ENCODE measurements around the gene AKAP6.

DNA sequence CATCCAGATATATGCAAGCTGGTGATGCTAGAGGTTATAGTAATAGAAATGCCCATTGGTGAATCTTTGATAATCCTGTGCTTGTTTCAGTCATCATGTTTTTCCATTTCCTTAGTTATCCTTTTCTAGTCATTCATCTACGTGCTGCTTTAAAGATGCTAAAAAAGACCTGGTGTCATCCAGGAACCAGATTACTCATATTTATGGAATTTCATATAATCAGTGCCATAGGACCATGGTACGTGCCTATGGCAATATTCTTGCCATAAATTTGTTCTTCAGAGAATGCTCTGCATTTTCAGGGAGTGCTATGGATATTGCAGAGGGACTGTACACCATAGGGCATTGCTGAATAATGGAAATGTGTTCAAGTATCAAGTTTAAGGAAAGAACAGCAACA, 267.3 kb downstream of the AKAP6 start:
- TF ChIP-seq CREB1 (CRISPR knock-in tag; IDR thresholded peaks at IDR 0.05; ENCODE audit: low read depth) (no peak), EZH2 (IDR thresholded peaks at IDR 0.05; ENCODE audit: low read depth, unreplicated experiment) (no peak), EZH2phosphoT487 (IDR thresholded peaks at IDR 0.05; ENCODE audit: unreplicated experiment) (no peak), ETS1 (IDR thresholded peaks at IDR 0.05) (no peak), POLR2AphosphoS5 (IDR thresholded peaks at IDR 0.05; ENCODE audit: low read depth) (no peak), JUNB (IDR thresholded peaks at IDR 0.05; ENCODE audit: unreplicated experiment) (no peak), ZNF114 (CRISPR knock-in tag; IDR thresholded peaks at IDR 0.05) (no peak), STAT1 (IDR thresholded peaks at IDR 0.05; ENCODE audit: unreplicated experiment) (no peak), NANOG (IDR thresholded peaks at IDR 0.05; ENCODE audit: borderline replicate concordance) (no peak), ZNF331 (CRISPR knock-in tag; IDR thresholded peaks at IDR 0.05; ENCODE audit: low read depth) (no peak)
- TF ChIP-seq, protein P1, sequence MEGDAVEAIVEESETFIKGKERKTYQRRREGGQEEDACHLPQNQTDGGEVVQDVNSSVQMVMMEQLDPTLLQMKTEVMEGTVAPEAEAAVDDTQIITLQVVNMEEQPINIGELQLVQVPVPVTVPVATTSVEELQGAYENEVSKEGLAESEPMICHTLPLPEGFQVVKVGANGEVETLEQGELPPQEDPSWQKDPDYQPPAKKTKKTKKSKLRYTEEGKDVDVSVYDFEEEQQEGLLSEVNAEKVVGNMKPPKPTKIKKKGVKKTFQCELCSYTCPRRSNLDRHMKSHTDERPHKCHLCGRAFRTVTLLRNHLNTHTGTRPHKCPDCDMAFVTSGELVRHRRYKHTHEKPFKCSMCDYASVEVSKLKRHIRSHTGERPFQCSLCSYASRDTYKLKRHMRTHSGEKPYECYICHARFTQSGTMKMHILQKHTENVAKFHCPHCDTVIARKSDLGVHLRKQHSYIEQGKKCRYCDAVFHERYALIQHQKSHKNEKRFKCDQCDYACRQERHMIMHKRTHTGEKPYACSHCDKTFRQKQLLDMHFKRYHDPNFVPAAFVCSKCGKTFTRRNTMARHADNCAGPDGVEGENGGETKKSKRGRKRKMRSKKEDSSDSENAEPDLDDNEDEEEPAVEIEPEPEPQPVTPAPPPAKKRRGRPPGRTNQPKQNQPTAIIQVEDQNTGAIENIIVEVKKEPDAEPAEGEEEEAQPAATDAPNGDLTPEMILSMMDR (conservative IDR thresholded peaks at IDR 0.05; ENCODE audit: low read depth in 2 of 2) = no peak
- TF ChIP-seq, protein P2, sequence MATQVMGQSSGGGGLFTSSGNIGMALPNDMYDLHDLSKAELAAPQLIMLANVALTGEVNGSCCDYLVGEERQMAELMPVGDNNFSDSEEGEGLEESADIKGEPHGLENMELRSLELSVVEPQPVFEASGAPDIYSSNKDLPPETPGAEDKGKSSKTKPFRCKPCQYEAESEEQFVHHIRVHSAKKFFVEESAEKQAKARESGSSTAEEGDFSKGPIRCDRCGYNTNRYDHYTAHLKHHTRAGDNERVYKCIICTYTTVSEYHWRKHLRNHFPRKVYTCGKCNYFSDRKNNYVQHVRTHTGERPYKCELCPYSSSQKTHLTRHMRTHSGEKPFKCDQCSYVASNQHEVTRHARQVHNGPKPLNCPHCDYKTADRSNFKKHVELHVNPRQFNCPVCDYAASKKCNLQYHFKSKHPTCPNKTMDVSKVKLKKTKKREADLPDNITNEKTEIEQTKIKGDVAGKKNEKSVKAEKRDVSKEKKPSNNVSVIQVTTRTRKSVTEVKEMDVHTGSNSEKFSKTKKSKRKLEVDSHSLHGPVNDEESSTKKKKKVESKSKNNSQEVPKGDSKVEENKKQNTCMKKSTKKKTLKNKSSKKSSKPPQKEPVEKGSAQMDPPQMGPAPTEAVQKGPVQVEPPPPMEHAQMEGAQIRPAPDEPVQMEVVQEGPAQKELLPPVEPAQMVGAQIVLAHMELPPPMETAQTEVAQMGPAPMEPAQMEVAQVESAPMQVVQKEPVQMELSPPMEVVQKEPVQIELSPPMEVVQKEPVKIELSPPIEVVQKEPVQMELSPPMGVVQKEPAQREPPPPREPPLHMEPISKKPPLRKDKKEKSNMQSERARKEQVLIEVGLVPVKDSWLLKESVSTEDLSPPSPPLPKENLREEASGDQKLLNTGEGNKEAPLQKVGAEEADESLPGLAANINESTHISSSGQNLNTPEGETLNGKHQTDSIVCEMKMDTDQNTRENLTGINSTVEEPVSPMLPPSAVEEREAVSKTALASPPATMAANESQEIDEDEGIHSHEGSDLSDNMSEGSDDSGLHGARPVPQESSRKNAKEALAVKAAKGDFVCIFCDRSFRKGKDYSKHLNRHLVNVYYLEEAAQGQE (IDR thresholded peaks at IDR 0.05; ENCODE audit: unreplicated experiment) = no peak

Data from GM23338 (cell line).